Cortex of kidney (tissue), 1 donor: Measurements from ENCODE around the gene ALDH1A3.

Source experiments
- DNase-seq: peaks from one replicate; lab custom pipeline; 2025; lab: John Stamatoyannopoulos, UW

ALDH1A3 gene

DNA sequence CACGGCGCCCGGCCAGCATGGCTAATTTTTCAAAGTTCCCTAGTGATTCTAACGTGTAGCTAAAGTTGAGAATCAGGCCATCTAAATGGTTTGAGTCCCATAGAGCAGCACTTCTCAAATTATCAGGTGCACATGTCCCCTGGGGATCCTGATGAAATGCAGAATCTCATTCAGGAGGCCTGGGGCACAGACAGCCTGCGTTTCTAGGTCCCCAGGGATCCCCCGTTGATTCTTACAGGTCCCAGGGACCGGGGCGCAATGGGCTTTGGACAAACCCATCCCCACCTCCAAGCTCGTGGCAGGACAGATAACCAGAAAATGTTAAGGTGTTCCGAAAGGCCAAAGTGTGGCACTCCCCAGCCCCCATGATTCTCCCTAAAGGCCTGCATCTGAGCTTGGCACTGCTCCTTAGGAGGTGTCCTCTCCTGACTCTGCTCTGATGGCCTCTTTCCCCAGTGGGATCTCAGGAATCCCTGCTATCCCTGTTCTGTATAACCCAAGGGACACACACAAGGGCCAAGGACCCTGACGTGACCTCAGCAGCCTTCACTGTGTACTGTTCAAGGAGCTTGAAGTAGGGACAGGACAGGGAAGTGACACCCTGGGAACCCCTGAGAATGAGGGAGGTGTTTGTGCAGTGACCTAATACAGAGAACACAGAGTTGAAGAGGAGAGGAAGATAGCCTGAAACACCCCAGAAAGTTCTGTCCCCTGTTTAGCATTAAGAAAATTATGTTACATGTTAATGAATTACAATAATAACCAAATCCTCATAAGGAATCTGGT, 47.5 kb downstream of the ALDH1A3 start:
- no peak for DNase-seq

- no peak for DNase-seq
These were observed 49.1 kb downstream of the ALDH1A3 start for GRCh38 chr15:100928632-100929280.

DNA sequence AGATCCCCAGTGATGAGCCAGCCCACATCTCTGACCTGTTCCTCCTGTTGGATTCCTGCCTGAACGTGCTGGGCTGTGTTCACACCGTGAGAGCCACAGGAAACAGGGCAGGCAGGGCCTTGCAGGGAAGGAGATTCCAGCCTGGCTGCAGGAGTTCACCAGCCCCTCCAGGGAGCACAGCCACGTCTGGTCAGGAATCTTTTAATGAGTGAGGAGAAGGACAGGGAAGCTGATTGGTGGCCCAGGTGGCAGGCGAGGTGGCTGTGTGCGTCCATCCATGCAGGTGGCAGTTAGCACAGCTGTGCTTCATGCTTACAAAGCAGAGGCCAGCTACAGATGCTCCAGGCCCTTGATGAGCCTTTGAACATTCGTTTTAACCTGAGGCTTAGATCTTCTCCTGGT, 50.0 kb downstream of the ALDH1A3 start:
- DNase-seq = no peak

- no peak for DNase-seq
These were observed 50.7 kb downstream of the ALDH1A3 start for GRCh38 chr15:100930306-100930848.

DNA sequence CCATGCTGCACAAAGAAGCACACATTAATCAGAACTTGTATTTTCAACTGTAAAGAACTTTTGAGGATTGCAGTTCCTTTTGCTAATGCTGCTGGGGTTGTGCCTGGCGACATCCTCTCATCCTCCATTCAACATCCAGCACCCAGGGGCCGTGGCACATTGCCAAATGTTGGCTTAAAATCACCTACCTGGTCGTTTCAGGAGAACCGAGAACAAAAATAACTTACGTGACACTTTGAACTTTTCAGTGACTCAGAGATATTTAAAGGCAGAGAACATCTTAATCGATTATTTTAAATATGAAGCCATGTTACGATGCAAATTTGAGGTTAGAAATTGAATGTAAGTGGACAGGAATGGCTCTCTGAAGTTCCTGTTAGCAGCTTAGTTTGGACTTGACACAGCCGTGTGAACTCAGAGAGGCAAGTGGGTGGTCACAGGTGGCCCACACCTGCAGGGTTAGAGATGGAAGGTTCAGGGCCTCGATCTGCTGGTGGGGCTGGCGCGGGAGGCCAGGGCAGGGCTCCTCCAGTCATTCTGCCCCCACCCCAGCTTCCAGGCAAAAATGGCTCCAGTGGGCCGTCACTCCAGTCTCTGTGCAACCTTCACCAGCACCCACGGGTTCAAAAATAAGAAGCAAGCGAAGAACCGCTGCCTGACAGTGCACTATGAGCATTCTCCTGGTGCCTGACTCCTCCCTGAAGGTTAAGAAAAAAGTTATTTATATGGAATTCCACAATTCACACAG, 51.7 kb downstream of the ALDH1A3 start:
- DNase-seq = no peak

DNA sequence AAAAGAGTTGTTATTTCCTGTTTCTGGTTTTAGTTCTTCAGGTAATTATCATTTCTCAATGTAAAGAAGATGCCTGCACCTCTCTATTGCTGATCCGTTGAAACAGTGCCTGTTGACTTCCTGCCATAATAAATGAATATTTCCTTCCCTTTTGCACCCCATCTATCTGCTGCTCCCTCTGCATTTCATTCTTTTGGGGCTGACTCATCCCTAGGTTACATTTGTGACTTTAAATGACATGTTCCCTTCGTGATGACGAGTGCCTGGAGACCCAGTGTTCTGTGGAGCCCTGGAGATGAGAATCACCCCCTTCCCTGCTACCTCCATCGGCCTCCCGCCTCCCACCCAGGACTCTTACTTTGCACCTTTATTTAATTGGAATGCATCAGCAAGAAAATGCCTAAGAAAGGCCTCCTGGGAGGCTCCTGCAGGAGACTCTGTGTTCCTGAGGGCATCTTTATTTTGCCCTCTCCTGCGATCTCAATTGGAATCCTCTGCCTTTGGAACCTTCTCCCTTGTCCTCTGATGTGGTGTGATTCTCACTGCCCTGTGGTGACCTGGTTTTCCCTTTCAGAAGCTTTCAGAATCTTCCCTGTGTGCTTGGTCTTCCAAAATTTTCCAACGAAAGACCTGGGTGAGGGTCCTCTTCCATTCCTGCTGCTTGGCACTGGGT, 53.2 kb downstream of the ALDH1A3 start:
- DNase-seq = no peak

DNA sequence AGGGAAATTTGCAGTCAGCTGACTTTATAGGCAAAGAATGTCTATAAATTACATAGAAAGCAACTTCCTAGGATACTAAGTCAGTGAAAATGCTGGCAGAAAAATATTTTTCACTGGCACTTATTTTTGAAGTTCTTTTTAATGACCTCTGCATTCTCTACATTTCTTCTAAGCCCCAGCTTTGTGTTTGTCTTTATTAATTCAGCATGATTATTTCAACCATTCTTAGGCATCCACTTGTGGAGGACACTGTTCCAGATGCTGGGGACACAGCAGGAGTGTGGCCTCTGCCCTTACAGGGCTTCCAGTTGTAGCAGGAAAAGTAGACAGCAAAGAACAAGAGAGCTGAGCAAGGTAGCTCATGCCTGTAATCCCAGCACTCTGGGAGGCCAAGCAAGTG, 54.5 kb downstream of the ALDH1A3 start:
- DNase-seq = no peak

DNA sequence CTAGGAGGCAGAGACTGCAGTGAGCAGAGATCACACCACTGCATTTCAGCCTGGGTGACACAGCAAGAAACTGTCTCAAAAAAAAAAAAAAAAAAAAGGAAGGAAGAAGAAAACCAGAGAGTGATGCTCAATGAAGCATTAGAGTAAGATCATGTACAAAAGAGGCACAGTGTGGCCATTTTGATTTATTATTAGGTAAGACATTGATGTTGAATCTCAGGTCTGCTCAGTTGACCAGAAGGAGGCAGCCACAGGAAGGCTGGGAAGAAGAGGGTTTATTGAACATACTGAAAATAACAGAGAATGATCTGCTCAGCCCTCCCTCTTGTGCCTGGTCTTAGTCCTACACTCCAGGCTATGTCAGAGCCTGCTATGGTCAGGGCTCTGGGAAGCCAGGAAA, 55.1 kb downstream of the ALDH1A3 start:
- no peak for DNase-seq

DNA sequence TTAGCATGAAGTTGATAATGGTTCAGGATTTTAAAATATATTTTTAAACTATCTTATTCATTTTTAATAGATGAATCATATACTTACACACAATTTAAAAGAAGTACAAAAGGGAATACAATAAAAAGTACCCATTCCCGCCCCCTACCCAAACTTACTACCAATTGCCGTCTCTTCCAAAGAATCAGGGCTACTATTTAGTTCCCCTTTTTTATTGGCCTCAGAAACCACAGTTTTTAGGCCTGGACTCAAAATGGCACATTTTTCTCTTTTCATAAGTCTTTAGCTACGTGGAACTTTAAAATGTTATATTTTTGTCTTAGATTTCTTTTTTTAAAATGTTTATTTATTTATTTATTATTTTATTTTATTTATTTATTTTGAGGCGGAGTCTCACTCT, 57.5 kb downstream of the ALDH1A3 start:
- DNase-seq = no peak

DNA sequence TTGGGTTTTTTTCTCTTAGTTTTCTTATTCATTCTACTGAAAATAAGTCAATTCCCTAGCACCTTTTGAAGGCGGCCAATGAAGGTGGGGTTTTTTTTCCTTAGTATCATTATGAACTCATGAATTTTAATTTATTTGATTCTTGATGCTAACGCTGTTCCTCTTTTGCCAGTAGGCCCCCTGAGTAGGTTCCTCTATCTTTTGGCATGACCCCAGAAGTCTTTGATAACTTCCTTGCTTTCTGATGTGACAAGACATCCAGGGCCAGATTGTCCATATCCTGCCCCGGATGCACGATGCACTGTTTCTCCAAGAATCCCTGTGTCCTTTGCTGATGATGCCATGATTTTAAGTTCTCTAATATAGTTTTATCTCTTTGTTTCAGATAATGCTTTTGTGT, 60.2 kb downstream of the ALDH1A3 start:
- DNase-seq = no peak

- no peak for DNase-seq
These were observed 61.2 kb downstream of the ALDH1A3 start for GRCh38 chr15:100940767-100941379.

- no peak for DNase-seq
These were observed 61.9 kb downstream of the ALDH1A3 start for GRCh38 chr15:100941536-100941935.

- DNase-seq = no peak
These were observed 63.2 kb downstream of the ALDH1A3 start for GRCh38 chr15:100942656-100943425.

DNA sequence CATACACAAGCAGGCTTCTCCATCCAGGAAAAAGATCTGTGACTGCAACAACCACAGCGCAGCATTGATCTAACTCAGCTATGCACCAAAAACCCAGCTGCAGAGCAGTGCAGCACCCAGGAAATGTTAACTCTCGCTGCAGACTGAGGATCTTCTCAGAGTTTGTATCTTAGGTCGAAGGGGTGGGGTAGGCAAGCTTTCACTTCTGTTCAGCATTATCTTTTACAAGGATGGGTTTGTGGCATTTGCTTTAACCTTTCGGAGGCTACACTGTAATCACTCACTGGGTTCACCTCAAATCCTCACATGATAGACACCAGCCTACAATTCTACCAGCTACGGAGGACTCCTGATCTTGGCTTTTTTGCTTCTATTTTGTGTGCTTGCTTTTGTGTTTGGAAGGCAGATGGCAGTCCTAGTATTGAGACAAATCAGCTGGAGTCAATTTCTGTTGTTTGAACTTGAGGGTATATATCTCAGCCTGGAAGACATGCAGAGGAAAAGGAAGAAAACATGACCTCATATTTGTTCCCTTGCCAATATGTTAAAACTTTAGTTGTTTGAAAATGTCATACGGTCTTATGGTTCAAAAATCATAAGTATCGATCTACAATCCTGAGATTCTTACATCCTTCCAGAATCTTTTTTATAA, 64.7 kb downstream of the ALDH1A3 start:
- no peak for DNase-seq

- DNase-seq = no peak
These were observed 65.4 kb downstream of the ALDH1A3 start for GRCh38 chr15:100944986-100945385.

DNA sequence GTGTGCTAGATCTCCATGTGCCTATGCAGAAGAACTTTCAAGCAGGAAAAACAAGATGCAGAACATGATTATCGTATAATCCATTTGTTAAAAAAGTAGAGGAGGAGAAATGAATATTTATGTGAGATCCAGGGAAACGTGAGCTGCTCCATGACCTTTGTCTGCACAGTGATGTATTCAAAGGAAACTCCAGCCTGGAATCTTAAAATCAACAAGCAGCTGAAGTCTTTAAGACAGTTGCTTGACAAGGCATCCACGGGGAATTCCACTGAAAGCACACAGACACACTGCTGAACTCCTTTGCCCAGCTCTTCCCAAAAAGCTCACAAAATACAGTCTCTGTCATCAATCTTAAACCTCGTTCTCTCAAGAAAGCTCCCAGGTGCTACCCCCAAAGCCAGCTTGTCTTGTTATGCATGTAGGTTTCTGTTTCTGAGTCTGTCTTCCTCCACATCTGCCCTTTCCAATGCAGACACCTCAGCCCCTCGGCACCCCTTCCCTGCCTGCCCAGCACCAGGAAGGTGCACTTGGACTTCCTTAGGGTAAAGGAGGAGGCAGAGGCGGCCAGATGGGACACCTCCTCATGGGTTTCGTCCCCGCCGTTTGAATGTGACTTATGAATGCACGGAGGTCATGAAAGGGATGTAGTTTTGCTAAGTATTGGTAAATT, 68.3 kb downstream of the ALDH1A3 start:
- no peak for DNase-seq

GRCh38 chr15:100948430-100948762, 68.8 kb downstream of the ALDH1A3 start:
- no peak for DNase-seq

GRCh38 chr15:100949691-100950090, 70.1 kb downstream of the ALDH1A3 start:
- DNase-seq = no peak

DNA sequence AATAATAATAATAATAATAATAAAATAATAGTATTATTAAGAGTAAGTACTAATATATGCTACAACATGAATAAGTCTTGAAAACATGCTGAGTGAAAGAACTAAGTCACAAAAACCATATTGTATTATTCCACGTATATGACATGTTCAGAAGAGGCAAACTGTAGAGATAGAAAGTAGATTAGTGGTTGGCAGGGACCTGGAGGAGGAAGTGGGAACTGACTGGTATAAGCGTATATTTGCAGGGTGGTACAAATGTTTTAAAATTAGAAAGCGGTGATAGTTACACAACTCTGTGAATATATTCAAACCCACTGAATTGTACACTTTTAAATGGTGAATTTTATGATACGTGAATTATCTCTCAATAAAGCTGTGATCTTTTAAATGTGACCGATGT, 72.3 kb downstream of the ALDH1A3 start:
- DNase-seq = no peak

GRCh38 chr15:100952566-100952965, 72.9 kb downstream of the ALDH1A3 start:
- DNase-seq = no peak
